CD4-positive, alpha-beta T cell treated with Interferon alpha-2 for 1 hour (primary cell): ENCODE measurements around the gene GPAT3.
"Not testable (repeated sequence)": the region's sequence is repeated elsewhere in the genome, so short reads cannot be mapped to it uniquely, and the experiment has no call there.

ENCODE experiments used
- DNase-seq, 2 donors: peaks; one replicate each; pipeline ENCODE4 v3.0.0-alpha.2; 2020 to 2022

GPAT3 gene

DNA sequence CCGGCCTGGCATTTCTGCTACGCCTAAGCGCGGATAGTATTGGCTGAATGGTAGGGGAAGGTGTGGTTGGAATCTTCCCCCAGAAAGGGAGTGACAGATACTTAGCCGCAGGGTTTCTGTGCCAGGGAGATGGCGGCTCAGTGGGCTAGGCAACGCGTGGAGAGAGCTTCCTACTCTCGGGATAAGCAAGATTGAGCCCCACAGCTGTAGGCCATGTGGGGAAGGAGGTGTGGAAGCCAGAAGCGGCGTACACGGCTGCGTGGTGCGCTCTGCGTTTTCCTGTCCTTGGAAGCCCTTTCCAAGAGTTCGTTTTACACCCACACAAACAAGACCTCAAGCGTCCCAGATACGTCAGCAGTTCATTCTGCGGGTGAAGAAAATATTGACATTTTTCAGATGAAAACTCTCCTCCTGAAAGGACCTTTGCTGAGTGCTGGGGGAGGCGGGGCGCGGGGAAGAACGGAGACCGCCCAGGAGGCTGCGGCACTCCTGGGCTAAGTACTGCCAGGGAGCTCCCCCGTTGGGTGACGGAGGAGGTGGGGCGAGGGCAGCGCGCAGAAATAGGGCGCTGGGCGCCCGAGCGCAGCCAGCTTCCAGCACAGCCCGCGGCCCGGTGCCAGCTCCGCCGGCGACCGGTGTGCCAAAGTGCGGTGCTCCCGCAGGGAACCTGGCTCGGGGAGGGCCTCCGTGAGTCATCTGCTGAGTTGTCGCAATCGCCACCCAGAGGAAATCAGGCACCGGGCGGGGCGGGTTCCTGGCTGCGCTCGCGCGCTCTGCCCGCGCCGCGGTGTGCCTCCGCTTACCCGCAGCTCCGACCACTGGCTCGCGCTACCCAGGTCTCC, at the start of gene GPAT3:
TSS of gene GPAT3 (plus strand) at position 589 of the 842 bp plus-strand sequence. CDS start 515 bp downstream, outside the sequence.
- peak; percentile 56 to 60 for DNase-seq

DNA sequence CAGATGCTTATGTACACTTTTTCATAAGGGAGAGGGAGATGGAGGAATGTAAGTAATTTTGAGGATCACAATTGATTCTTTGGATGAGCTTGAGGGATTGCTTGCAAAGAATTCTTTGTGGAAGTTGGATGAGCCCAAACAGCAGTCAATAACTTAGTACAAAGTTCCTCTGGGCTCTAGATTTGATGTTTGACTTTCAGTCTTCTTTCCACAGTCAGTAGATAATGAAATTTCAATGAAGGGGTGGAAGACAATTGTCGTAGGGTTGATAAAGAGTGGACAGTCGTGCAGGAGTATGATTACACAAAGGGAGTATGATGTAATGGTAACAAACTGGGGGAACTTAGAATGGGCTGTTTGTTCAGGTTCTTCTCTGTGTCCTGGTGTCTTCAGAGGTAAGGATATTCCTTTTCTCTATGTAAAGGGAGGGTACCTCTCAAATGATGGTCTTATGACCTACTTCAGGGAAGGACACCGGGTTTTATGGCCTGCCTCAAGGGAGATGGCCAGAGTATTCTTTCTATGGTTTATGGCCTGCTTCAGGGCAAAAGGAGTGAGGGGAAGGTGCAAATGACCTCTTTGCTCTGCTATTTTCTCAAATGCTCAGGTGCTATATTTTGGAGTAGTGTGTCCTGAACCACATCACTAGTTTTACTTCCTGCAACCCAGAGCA, 49.3 kb upstream of the GPAT3 start:
- DNase-seq: no peak

DNA sequence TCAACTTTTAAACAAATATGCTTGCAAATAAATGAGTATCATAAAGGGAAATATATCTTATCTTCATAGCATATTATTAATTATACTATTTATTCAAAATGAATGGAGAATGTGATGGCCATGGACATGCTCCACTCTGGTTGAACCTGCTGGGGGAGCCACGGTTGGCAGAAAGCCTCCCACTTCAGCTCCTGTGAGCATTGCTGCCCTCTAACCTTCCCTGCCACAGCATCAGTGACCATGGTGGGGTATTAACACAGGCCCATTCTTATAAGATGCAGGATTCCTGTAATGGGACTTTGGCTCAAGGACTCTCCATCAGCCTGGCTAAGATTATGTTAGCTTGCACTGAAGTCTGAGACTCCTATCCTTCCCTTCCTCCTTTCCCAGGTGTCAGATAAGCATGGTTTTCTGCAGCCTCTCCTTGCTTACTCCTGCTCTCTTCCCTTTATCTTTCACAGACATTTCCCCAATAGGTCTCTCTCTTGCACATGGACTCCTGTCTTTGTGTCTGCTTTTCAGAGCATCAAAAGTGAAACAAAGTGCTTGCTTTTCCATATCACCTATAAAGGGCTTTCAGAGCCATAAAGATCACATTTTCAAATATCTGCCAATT, 46.1 kb upstream of the GPAT3 start:
- DNase-seq: no peak

- DNase-seq: peak; percentile 6 to 50
Measured at GRCh38 chr4:83490876-83491450, 44.9 kb upstream of the GPAT3 start.

- DNase-seq: not testable (repeated sequence)
Measured at GRCh38 chr4:83496085-83496917, 39.6 kb upstream of the GPAT3 start.

- no peak for DNase-seq
Measured at GRCh38 chr4:83498187-83498586, 37.7 kb upstream of the GPAT3 start.

GRCh38 chr4:83501671-83502070, 34.2 kb upstream of the GPAT3 start:
- not testable (repeated sequence) for DNase-seq

- peak; percentile 40 to 63 for DNase-seq
Measured at GRCh38 chr4:83503974-83504373, 31.9 kb upstream of the GPAT3 start.

DNA sequence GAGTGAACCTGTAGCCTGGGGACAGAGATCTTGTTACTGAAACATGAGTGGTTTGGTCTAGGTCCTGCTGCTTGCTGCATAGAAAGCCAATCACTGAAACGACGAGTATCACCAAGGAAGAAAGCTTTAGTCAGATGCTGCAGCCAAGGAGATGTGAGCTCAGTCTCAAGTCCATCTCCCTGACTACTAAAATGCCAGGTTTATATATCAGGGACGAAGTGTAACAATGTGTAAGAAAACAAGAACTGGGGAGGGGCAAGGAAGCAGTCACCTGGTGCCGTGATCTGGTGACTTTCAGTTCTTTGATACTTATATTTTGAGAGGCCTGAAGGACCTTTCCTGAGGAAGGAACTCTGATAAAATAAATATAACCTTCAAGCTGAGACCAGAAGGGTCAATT, 31.4 kb upstream of the GPAT3 start:
- no peak for DNase-seq

- DNase-seq: no peak
Measured at GRCh38 chr4:83504996-83505395, 30.9 kb upstream of the GPAT3 start.

DNA sequence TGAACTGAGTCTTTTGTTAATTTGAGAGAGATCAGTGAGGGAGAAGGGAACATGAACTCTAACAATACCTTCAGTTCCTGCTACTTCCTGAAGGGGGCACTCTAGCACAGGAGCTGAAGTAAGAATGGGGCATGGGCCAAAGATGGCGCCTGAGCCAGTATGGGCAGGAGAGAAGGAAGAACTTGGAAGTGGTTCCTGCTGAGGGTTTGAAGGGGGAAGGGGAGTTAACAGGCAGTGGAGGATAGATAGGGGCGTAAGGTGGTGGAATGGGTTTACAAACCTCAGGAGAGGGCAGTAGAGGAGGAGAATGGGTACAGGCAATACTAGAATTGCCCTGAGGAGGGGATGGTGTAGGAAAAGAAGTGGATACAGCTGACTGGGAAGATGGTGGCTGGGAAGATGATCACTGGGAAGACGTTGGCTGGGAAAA, 26.7 kb upstream of the GPAT3 start:
- DNase-seq: peak; percentile 54 to 69

GRCh38 chr4:83510442-83510841, 25.5 kb upstream of the GPAT3 start:
- no peak for DNase-seq

GRCh38 chr4:83516042-83516772, 19.7 kb upstream of the GPAT3 start:
- DNase-seq: no peak

DNA sequence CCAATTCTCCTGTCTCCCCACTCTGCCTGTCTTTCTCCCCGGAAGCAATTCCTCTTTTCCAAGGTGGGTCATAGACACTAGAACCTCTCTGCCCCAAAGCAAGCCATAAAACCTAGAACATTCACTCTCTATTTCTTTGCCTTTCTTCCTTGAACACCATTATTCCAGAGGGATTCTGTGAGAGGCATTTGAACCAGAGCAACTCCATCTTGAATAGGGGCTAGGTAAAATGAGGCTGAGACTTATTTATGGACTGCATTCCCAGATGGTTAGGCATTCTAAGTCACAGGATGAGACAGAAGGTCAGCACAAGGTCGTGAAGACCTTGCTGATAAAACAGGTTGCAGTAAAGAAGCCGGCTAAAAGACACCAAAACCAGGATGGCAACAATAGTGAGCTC, 13.7 kb upstream of the GPAT3 start:
- DNase-seq: no peak

DNA sequence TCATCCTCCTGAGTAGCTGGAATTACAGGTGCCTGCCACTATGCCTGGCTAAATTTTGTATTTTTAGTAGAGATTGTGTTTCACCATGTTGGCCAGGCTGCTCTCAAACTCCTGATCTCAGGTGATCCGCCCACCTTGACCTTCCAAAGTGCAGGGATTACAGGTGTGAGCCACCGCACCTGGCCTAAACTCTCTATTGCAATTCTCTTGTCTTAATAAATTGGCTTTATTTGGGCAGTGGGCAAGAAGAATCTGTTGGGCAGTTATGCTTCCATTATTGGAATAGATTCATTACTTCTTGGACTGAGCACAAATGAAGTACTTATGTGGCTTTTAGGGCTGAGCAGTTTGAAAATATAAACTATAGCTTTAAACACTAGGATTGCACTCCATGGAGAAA, 8.2 kb upstream of the GPAT3 start:
- DNase-seq: no peak

GRCh38 chr4:83536362-83537272, 709 bp downstream of the GPAT3 start:
- DNase-seq: no peak

DNA sequence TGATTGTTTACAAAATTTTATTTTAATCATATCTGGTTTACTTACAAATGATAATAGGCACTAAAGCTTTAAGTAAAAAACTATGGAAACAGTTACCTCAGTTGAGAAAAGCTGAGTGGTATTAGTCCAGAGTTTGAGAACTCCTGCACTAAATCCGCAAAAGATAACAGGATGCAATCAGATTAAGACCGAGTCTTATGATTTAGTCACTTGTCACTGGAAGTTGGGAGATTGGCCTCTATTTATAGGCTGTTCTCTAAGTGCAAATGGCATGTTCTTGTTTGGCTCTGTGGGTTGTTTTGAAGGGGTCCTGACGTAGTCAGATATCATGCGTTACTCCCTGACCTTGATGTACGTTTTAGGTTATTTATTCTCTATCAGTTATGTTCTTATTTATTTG, 6.3 kb downstream of the GPAT3 start:
- no peak for DNase-seq

DNA sequence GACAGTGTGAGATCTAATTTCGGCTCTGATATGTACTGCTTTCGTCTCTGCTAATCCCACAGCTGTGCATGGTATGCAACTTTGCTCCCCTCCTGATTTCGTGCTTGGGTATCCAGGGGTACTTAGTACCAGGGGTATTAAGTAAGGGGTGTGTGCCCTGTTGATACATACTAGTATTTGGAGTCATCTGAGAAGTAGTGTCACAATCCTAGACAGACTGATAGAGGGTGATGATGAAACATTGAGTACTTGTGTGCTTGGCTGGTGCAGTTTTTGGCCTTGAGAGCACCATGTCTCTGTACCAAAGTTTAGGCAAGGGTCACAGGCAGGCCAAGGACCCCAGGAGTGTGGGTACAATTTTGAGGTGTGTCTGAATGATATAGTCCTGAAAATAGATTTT, 10.9 kb downstream of the GPAT3 start:
- DNase-seq: no peak

DNA sequence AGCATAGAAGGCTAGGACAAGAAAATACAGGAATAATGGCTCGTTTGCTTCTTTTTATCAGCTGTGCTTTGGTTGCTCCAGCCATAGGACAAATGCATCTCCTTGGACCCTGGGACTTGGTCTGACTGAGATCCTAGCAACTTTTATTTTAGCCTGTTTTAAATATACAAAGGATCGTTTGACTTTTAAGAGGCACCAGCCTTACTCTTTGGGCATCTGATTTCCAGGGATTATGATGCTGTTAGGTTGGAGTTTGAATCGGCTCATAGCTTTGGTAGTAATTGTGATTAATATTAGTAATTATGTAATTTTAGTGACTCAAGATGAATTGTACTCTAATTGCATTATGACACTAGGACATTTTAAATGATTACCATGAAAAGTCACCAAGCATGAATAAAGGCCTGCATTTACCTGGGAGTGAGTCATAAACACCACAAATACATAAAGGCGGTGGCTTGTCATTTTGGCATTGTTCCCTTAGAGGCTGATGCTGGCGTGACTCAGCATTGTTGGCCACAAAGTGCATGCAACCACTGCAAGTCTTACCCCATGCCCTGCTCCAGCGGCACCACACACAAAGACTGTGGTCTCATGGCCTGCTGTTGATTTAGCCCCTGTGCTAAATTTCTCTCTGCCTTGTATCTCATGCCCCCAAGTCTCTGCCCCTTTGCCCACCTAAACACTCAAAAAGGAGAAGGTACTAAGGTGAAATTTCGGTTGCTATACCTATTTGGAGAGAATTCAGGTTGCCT, 12.4 kb downstream of the GPAT3 start:
- peak; percentile 37 to 62 for DNase-seq

DNA sequence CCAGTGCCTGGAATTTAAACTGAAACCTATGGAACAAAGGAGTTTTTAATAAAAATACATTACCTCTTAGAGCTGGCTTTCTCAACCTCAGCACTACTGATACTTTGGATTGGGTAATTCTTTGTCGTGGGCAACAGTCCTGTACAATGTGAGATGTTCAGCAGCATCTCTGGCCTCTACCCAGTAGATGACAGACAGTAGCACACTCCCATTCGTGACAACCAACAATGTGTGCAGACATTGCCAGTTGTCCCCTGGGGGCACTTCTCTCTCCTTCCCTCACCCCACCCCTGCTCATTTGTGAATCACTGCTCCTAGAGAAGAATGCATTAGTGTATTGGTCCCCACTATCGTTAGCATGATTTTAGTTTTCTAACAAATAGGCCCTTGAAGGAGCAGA, 16.2 kb downstream of the GPAT3 start:
- DNase-seq: no peak
